Thymus (tissue), 11 donors: ENCODE measurements around the gene OR2V2. TPM values are rescaled to one million over a fixed set of nuclear protein-coding genes. Genes with fewer than 3 reads are reported as not detected.
"Not testable (repeated sequence)": the region's sequence is repeated elsewhere in the genome, so short reads cannot be mapped to it uniquely, and the experiment has no call there.

Experiments used
- DNase-seq, 9 donors: peaks; one replicate each; pipeline ENCODE4 v3.0.0-alpha.2; 2013; ENCODE audit warnings: low spot score in 9 of 9, low read depth in 6 of 9, missing footprints in 1 of 9
- H3K27ac ChIP-seq, 2 donors: one replicate each; pipeline ENCODE4 v1.5.1; 2013; ENCODE audit warnings: control low read depth in 1 of 2, low read depth in 1 of 2, low read length in 1 of 2, mild to moderate bottlenecking in 1 of 2, moderate library complexity in 1 of 2
- H3K27me3 ChIP-seq, 2 donors: one replicate each; pipeline ENCODE4 v1.5.1; 2013; ENCODE audit warnings: low read length in 1 of 2; ENCODE audit not compliant: control insufficient read depth in 2 of 2, insufficient read depth in 1 of 2
- H3K36me3 ChIP-seq, 2 donors: one replicate each; pipeline ENCODE4 v1.5.1; 2013; ENCODE audit warnings: low read length in 1 of 2, mild to moderate bottlenecking in 1 of 2, moderate library complexity in 1 of 2; ENCODE audit not compliant: control insufficient read depth in 2 of 2, insufficient read depth in 2 of 2
- H3K4me1 ChIP-seq, 2 donors: one replicate each; pipeline ENCODE4 v1.5.1; 2013; ENCODE audit warnings: low read length in 2 of 2; ENCODE audit not compliant: control insufficient read depth in 2 of 2, insufficient read depth in 2 of 2
- H3K4me3 ChIP-seq, 2 donors: one replicate each; pipeline ENCODE4 v1.5.1; 2013; ENCODE audit warnings: low read length in 2 of 2, control low read depth in 1 of 2, mild to moderate bottlenecking in 1 of 2
- H3K9me3 ChIP-seq, 2 donors: one replicate each; pipeline ENCODE4 v1.5.1; 2013; ENCODE audit warnings: low read length in 1 of 2, mild to moderate bottlenecking in 1 of 2; ENCODE audit not compliant: control insufficient read depth in 2 of 2, insufficient read depth in 1 of 2
- WGBS: extraction: QIAGEN DNeasy Blood & Tissue Kit; methylation state at CpG from one replicate; pipeline ENCODE4 v1.1.7; 2013; 5-methylcytosine and 5-hydroxymethylcytosine counted together
- polyA plus RNA-seq: library from polyadenylated mRNA; stranded (reverse); fragments of 200-250 nt; gene quantifications from one replicate; pipeline ENCODE4 v1.2.3, GENCODE V29; 2013
- total RNA-seq: library from RNA; stranded (reverse); fragments of 120-200 nt; gene quantifications from one replicate; pipeline ENCODE4 v1.2.4, GENCODE V29; 2013
- donor health status: healthy.

OR2V2 gene
- total and polyA plus RNA-seq, 2 donors = under 0.01 to 0.05 TPM

DNA sequence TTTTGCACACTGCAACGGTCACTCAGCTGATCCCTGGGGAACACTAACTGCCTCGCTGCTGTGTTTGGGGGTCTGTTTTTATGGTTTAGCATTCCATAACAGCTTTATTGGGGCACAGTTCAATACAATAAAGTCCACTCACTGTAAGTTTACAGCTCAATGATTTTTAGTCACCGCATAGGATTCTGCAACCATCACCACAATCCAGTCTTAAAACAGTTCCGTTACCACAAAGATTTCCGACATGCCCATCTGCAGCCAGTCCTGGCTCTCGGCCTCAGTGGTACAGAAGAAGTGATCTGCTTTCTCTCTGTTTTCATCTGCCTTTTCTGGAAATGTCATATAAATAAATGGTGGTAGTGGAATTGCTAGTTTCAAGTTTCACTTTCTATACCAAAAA, 23.6 kb downstream of the OR2V2 start:
- Histone ChIP-seq H3K27ac (no peak overlapping the region), H3K4me3 (no peak overlapping the region), H3K4me1 (peaks cover 0 to 10% of the 10 kb centered on the region in 2 donors), H3K9me3 (peaks cover 0 to 8% of the 10 kb centered on the region in 2 donors), H3K36me3 (no peaks in the 10 kb centered on the region), H3K27me3 (peaks cover 41 to 97% of the 10 kb centered on the region in 2 donors)
- DNase-seq = no peak
- 71% methylated on average over 6 of the region's 6 CpGs for WGBS

DNA sequence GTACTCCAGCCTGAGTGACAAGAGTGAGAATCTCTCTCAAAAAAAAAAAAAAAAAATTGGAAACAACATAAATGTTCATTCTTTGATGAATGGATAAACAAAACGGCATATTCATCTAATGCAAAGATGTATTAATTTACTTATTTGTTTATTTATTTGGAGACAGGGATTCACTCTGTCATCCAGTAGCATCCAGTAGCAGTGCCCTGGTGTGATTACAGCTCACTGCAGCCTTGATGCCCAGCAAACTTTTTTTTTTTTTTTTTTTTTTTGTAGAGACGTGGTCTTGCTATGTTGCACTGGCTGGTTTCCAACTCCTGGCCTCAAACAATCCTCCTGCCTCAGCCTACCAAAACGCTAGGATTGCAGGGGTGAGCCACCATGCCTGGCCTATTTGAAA, 24.4 kb downstream of the OR2V2 start:
- H3K4me3 ChIP-seq = no peak overlapping the region
- no peaks in the 10 kb centered on the region for H3K36me3 ChIP-seq
- no peak overlapping the region for H3K27ac ChIP-seq
- 72% methylated on average over 3 of the region's 3 CpGs for WGBS
- peaks cover 41 to 93% of the 10 kb centered on the region in 2 donors for H3K27me3 ChIP-seq
- H3K4me1 ChIP-seq = peaks cover 0 to 10% of the 10 kb centered on the region in 2 donors
- peaks cover 0 to 8% of the 10 kb centered on the region in 2 donors for H3K9me3 ChIP-seq
- no peak for DNase-seq

DNA sequence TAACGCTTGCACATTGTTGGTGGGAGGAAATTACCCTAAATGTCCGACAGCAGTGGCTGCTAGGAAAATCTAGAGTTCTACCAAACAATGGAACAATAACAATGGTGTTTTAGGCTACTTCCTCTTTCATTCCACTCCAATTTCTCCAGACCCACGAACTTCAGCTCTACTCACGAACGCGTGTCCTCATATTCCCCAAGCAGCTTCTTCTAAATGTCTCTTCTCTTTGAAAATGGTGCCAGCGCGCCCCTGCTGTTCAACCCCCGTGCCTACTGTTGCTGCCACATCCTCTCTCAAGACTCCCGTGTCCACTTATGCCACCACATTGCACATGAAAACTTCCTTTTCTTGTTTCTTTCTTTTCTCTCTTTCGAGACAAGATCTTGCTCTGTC, 25.6 kb downstream of the OR2V2 start:
- no peaks in the 10 kb centered on the region for H3K36me3 ChIP-seq
- 4% methylated on average over 11 of the region's 11 CpGs for WGBS
- peaks cover 44 to 93% of the 10 kb centered on the region in 2 donors for H3K27me3 ChIP-seq
- peaks cover 0 to 8% of the 10 kb centered on the region in 2 donors for H3K9me3 ChIP-seq
- peaks cover 0 to 10% of the 10 kb centered on the region in 2 donors for H3K4me1 ChIP-seq
- no peak overlapping the region for H3K27ac ChIP-seq
- peak in 1 of 9 donors; percentile 66 for DNase-seq
- no peak overlapping the region for H3K4me3 ChIP-seq

DNA sequence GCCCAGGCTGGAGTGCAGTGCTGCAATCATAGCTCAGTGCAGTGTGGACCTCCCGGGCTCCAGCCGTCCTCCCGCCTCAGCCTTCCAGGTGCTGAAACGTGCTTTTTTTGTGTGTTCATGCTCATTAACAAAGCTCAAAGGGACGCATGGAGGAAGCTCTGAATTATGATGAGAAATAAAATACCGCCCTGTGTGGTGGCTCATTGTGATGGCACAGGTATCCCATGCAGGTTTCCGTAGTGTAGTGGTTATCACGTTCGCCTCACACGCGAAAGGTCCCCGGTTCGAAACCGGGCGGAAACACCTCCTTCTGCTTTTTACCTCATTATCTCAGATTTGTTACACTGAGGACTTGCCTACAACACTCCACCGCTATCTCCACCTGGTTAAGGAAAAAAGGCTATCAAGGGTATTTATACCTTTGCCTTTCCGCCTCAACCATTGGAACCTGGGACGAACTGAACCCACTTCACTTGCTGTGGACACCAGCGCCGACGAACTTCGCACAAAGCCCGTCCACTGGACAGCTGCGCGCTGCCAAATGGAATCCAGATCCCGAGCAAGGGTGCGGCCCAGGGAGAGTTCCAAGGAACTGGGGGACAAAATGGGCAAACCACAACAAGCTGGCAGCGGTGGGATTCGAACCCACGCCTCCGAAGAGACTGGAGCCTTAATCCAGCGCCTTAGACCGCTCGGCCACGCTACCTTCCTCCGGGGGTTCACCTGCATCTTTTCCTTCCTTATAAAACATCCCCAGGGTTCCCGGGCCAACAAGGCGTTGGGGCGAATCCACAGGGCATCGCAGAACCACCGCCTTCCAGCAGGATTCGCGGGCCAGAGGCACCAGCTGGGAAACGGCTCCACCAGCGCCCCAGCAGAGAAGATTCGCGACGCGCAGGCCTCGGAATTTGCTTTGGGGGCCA, 26.3 kb downstream of the OR2V2 start:
- DNase-seq = peak in 2 of 9 donors; percentile 36 to 57
- 10% methylated on average over 50 of the region's 50 CpGs for WGBS
- no peak overlapping the region for H3K4me3 ChIP-seq
- peaks cover 44 to 86% of the 10 kb centered on the region in 2 donors for H3K27me3 ChIP-seq
- peaks cover 0 to 10% of the 10 kb centered on the region in 2 donors for H3K4me1 ChIP-seq
- H3K27ac ChIP-seq = no peak overlapping the region
- no peaks in the 10 kb centered on the region for H3K36me3 ChIP-seq
- peaks cover 0 to 8% of the 10 kb centered on the region in 2 donors for H3K9me3 ChIP-seq

DNA sequence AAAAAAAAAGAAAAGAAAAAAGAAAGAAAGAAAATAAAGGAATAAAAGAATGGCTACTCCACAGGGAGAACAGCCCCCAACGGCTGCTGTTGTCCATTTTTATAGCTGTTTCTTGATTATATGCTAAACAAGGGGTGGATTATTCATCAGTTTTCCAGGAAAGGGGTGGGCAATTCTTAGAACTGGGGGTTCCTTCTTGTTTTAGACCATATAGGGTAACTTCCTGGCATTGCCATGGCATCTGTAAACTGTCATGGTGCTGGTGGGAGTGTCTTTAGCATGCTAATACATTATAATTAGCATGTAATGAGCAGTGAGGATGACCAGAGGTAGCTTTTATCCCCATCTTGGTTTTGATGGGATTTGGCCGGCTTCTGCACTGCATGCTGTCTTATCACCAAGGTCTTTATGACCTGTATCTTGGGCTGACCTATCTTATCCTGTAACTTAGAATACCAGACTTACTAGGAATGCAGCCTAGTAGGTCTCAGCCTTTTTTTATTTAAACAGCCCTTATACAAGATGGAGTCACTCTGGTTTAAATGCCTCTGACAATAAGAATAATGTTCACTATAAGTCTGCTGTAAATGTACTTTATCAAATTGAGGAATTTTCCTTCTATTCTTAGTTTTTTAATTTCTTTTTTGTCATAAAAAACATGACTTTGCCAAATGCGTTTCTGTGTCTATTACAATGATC, 29.0 kb downstream of the OR2V2 start:
- Histone ChIP-seq H3K4me1 (peaks cover 0 to 4% of the 10 kb centered on the region in 2 donors), H3K27ac (no peak overlapping the region), H3K27me3 (peaks cover 27 to 74% of the 10 kb centered on the region in 2 donors), H3K9me3 (peaks cover 0 to 8% of the 10 kb centered on the region in 2 donors), H3K4me3 (no peak overlapping the region), H3K36me3 (no peaks in the 10 kb centered on the region)
- WGBS = 78% methylated on average over 3 of the region's 3 CpGs
- no peak for DNase-seq

DNA sequence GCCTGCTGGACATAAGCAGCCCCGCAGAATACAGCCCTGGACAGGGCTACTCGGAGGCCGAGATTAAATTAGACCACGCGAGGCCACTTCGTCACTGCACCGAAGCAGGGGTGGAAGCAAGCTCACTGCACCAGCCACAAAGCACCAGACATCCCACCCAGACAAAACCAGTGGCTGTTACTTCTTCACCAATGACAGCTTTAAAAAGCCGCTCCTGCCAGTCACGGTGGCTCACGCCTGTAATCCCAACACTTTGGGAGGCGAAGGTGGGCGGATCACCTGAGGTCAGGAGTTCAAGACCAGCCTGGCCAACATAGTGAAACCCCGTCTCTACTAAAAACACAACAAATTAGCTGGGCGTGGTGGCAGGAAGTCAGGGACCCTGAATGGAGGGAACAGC, 30.2 kb downstream of the OR2V2 start:
- peaks cover 0 to 12% of the 10 kb centered on the region in 2 donors for H3K4me1 ChIP-seq
- DNase-seq, H3K9me3 ChIP-seq, H3K36me3 ChIP-seq, H3K27ac ChIP-seq, H3K4me3 ChIP-seq: not testable (repeated sequence)
- H3K27me3 ChIP-seq = peaks cover 24 to 74% of the 10 kb centered on the region in 2 donors
- 78% methylated on average over 14 of the region's 14 CpGs for WGBS

DNA sequence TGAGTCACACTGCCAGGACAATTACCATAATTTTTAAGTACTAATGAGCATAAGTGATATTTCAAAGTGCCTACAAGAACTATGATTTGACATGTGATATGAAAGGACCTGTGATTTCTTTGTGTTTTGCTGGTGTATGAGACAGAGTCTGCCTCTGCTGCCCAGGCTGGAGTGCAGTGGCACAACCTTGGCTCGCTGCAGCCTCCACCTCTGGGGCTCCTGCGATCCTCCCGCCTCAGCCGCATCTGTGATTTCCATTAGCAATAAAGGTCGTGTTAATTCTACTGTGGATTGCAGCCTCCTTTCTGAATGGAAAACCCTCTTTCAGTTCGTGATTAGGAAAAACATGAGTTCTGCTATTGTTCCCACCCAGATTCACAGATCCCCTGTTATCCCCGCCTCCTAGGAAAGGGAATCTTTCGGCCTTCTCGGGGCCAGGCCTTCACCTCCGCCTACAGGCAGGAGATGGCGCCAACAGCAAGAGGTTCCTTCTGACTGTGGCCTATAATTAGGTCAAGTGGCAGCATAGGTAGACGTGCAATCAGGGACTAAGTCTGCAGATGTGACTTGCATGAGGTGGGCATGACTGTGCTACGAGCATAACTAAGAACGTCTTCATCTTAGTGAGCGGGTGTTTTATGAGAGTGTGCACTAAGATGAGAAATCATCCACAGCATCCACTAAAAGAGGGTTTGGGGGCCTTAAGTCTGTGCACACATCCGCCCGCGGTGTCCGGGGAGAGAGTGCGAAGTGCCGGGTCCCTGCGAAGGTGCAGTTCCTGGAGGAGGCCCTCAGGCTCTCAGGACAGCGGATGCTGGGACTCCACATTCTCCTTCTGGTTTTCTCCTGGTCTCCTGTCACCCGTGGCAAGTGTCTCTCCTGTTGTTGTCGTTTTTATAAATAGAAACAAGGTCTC, 34.5 kb downstream of the OR2V2 start:
- peaks cover 12 to 67% of the 10 kb centered on the region in 2 donors for H3K27me3 ChIP-seq
- H3K36me3 ChIP-seq = no peaks in the 10 kb centered on the region
- H3K9me3 ChIP-seq = peaks cover 1 to 4% of the 10 kb centered on the region in 2 donors
- no peak overlapping the region for H3K4me3 ChIP-seq
- DNase-seq = peak in 3 of 9 donors; percentile 41 to 68 (median 54)
- no peak overlapping the region for H3K27ac ChIP-seq
- peaks cover 0 to 21% of the 10 kb centered on the region in 2 donors for H3K4me1 ChIP-seq
- 52% methylated on average over 25 of the region's 25 CpGs for WGBS

DNA sequence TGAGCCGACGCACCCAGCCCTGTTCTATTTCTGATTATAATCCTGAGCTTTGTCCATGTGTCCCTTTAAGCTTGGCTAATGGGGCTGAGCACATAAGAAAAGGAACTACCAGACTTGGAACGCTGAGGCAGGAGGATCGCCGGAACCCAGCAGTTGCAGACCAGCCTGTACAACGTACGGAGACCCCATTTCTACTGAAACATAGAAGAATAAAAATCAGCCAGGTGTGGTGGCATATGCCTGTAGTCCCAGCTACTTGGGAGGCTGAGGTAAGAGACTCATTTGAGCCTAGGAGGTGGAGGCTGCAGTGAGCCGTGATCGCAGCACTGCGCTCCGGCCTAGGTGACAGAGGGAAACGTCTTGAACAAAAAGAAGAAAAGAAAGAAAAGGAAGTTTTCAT, 35.3 kb downstream of the OR2V2 start:
- Histone ChIP-seq H3K27me3 (peaks cover 9 to 67% of the 10 kb centered on the region in 2 donors), H3K36me3 (no peaks in the 10 kb centered on the region), H3K9me3 (peaks cover 1 to 4% of the 10 kb centered on the region in 2 donors), H3K4me1 (peaks cover 0 to 25% of the 10 kb centered on the region in 2 donors), H3K27ac (no peak overlapping the region), H3K4me3 (no peak overlapping the region)
- DNase-seq = no peak
- 76% methylated on average over 12 of the region's 12 CpGs for WGBS
